Effector CD8-positive, alpha-beta T cell (primary cell): ENCODE data around the gene TUBG1.

Experiments used
- DNase-seq: peaks from one replicate; lab custom pipeline; 2025; lab: John Stamatoyannopoulos, UW
- total RNA-seq, 4 experiments: gene quantifications; one replicate each; lab custom pipeline; 2026; lab: John Stamatoyannopoulos, UW

The TUBG1 gene
- 12.3 to 27.9 (median 14.2) reads per million in 4 experiments for total RNA-seq

- peak; percentile 99 for DNase-seq
Observed at GRCh38 chr17:42609182-42609813, at the start of gene TUBG1, which contains the start of gene RETREG3. TSS of gene TUBG1 (plus strand) at chr17:42609683. CDS start at chr17:42609738, 55 bp downstream. TSS of gene RETREG3 (minus strand) at chr17:42609374. CDS start at chr17:42609324, 50 bp downstream.

DNA sequence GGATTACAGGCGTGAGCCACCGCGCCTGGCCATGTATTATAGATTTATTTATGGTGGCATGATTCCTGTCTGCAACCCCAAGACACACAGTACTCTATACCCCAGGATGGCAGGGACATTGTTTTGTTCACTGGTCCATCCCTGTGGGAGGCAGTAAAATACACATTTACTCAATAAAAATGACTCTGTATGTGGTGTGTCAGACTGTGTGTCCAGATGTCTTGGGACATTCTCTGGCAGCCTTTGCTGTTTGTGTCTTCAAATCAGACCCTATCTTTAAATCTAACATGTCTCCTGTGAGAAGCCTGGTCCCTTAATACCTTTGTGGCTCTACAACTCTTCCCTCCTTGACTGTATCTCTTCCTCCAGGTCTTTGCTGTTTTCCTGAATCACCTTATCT is 49.2 kb upstream of the TUBG1 start:
- no peak for DNase-seq

GRCh38 chr17:42561897-42562387 is 47.5 kb upstream of the TUBG1 start, which contains the start of gene COASY:
TSS of gene COASY (plus strand) at chr17:42562148. CDS start at chr17:42562623, 475 bp downstream.
- peak; percentile 82 for DNase-seq

DNA sequence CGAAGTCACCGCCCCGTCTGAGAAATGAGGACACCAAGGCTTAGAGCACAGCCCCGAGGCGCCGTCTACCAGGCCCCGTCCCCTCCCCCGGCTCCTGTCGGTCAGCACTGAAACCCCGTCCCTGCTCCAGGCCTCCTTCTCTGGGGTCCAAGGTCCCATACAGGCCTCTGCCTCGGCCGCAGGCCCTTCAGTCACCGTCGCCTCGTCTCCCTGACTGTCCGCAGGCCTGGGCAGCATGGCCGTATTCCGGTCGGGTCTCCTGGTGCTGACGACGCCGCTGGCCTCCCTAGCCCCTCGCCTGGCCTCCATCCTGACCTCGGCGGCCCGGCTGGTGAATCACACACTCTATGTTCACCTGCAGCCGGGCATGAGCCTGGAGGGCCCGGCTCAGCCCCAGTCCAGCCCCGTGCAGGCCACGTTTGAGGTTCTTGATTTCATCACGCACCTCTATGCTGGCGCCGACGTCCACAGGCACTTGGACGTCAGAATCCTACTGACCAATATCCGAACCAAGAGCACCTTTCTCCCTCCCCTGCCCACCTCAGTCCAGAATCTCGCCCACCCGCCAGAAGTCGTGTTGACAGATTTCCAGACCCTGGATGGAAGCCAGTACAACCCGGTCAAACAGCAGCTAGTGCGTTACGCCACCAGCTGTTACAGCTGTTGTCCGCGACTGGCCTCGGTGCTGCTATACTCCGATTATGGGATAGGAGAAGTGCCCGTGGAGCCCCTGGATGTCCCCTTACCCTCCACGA is 46.9 kb upstream of the TUBG1 start:
- no peak for DNase-seq

GRCh38 chr17:42563143-42563509 is 46.4 kb upstream of the TUBG1 start:
- no peak for DNase-seq

GRCh38 chr17:42563543-42563942 is 45.9 kb upstream of the TUBG1 start:
- no peak for DNase-seq

GRCh38 chr17:42563950-42564349 is 45.5 kb upstream of the TUBG1 start:
- DNase-seq: no peak

GRCh38 chr17:42564815-42565522 is 44.5 kb upstream of the TUBG1 start:
- no peak for DNase-seq

DNA sequence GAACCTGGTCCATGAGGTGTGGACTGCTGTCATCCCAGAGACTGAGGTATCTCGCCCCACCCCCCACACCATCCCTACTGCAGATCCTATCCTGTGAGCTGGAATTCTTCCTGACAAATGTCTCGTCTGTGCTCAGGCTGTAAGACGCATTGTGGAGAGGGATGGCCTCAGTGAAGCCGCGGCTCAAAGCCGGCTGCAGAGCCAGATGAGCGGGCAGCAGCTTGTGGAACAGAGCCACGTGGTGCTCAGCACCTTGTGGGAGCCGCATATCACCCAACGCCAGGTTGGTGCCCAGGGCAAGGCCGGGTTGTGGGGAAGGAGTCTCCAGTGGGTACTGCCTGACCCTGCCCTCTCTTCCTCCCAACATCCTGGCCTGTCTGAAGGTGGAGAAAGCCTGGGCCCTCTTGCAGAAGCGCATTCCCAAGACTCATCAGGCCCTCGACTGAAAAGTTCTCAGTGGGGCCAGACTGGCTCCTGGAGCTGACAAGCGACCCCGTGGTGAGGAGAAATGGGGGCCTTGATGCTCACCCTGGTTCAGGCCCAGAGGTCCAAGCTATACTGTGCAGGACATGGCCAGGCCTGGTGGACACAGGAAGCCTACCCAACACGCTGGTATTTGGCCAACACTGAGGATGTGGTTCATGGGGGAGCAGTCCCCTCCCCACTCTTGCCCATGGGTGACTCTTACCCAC is 43.8 kb upstream of the TUBG1 start:
- no peak for DNase-seq

DNA sequence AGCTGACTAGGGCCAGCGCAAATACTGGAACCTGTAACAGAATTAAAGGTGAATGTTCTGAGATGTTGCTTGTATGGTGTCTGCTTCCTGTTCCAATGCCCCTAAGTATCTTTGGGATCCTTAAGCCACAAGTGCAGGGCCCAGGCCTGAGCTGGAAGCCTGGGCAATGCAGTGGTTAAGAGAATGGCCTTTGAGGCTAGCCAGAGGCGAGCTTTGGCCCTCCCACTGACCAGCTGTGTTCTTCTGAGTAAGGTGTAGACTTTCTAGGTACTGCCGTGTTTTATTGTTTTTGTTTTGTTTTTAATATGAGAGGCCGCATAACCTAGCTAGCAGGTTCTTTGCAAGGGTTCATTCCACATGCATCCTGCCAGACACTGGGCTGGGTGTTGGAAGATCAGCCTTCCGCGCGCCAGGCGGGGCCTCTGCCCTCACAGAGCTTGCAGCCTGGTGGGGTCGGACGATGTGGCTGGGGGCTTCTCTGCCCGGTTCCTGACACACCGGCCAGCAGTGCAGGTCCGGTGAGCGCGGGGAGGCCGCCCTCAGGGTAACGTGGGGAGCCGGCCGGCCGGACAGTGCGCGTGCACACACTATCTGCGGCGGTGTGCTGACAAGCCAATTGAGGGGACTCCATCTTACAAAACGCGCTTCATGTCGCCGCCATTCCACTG is 43.1 kb upstream of the TUBG1 start:
- no peak for DNase-seq

DNA sequence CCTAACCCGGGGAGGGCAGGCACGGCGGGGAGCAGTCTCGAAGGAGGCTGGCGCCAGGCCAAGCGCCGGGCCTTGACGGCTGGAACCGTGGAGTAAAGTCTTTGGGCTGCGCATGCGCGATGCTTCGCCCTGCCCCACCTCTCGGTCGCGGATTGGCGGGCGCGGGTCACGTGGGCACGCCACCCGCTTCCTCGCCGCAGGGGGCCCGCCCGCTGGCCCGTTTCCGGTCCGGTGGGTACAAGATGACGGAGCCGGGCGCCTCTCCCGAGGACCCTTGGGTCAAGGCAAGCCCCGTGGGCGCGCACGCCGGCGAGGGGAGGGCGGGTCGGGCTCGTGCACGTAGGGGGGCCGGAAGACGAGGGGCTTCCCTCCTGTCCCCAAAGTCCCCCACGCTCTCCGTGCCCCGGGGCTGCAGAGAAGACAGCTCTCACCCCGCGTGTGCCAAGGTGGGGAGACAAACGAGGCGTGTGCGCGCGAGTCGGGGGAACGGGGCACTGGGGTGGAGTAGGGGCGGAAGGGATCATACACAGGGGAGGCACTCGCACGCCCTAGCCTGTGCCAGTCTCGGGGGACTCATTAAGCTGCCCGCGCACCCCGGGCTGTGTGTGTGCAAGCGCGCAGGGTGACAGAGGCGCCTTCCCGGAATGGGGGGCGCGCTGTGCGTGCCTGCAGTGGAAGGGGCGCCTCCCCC is 42.5 kb upstream of the TUBG1 start, which contains the start of gene MLX:
Gene MLX, plus strand, starts transcription at position 218 of the 691 bp plus-strand sequence. Its CDS starts 25 bp downstream, at position 243.
- DNase-seq: peak; percentile 92

DNA sequence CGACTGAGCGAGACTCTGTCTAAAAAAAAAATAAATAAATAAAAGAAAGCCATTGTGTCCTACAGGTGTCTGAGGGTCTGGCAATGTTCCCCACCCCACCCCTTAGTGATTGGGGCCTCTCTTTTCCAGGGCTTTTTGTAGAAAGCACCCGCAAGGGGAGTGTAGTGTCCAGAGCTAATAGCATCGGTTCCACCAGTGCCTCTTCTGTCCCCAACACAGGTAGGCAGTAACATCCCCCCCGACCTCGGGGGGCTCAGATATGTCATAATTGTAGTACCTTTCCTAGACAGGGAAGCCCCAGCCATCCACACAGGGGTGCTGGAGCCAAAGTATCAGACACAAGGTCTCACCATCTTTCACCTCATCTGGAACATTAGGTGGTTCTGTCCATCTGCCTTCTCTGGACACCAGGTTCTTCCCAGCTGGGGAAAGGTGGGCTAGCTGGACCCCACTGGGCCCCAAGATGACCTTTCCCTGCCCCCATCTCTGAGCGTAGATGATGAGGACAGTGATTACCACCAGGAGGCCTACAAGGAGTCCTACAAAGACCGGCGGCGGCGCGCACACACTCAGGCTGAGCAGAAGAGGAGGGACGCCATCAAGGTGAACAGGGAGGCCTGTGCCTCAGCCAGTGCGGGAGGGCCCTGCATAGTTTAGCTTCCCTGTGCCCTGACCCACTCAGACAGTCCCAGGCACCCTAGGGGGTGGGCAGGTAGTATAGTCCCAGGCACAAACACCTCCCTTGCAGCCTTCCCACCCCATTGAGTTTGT is 41.0 kb upstream of the TUBG1 start:
- DNase-seq: no peak

DNA sequence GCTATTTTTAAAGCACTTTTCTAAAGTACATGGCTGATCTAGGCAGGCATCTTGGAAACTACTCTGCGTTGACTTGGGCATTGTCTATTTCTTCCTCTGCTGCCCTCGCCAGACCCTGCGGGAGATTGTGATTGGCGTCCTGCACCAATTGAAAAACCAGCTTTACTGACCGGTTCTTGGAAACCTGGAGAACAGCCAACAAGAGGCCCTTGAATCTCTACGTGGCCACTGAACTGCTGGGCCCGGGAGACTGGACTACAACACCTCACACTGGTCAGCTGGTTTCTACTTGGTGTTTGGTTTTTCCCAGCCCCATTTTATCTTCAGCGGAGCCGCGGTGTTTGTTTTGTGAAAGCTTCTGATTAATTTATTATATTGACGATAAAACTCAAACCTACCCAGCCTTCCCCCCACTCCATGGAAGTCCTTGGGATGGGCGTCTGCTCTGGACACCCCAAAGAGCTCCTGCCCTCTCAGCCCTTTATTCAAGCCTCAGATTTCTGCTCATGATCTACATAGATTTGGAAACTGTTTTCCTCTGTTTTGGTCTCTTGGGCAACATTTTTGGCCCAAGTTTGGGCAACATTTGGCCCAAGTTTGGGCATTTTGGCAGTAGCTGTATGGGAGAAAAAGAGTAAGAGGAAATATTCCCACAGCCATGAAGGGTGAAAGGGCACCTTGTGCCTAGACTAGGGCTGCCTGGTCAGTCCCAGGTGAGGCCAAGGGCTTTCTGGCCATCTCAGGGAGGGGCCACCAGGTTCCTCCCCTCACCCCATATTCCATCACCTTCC is 37.9 kb upstream of the TUBG1 start:
- no peak for DNase-seq

GRCh38 chr17:42573095-42573494 is 36.4 kb upstream of the TUBG1 start:
- no peak for DNase-seq

- no peak for DNase-seq
Observed at GRCh38 chr17:42574463-42574862, 35.0 kb upstream of the TUBG1 start.

- no peak for DNase-seq
Observed at GRCh38 chr17:42577140-42577531, 32.3 kb upstream of the TUBG1 start.

- DNase-seq: peak; percentile 83
Observed at GRCh38 chr17:42577532-42578281, 31.8 kb upstream of the TUBG1 start, which contains the start of gene PSMC3IP. TSS of gene PSMC3IP (minus strand) at chr17:42577729. CDS start at chr17:42577686, 43 bp downstream.

DNA sequence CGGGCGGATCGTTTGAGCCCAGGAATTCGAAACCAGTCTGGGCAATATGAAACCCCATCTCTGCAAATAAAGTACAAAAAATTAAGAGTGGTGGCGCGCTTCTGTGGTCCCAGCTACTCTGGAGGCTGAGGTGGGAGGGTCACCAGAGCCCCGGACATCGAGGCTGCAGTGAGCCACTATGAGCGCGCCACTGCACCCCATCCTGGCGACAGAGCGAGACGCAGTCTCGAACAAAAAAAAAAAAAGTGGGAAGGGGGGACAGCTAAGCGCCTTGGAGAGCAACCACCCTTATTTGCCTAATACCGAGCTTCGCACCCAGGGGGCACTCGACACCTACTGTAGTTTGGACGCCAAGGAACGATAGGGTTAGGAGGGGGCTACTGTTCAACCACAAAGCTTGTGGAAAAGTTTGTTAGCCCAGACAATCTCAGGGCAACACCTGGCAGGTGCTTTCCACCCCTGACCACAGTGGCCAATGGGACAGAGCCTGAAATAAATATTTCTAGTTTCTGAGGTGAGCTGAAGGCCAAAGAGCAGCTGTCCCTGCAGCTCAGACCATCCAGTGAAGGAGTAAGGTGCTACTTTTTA is 31.1 kb upstream of the TUBG1 start:
- peak; percentile 55 for DNase-seq
